Cardiac fibroblast (primary cell): Measurements from ENCODE around the gene LRRC36.

Source experiments
- DNase-seq, 2 donors: peaks; one replicate each; pipeline versions ENCODE4 v3.0.0 to v3.0.0-alpha.2; 2010; ENCODE audit warnings: low read depth in 2 of 2
- H3K4me3 ChIP-seq, 2 donors: replicated peaks in 1 of 2; 1 replicate in 1 of 2; 2 replicates in 1 of 2; pipeline ENCODE4 v1.5.1; 2011; ENCODE audit warnings: low read depth in 2 of 2, low read length in 2 of 2, mild to moderate bottlenecking in 2 of 2, moderate library complexity in 1 of 2
- CTCF ChIP-seq: IDR thresholded peaks from one replicate; pipeline ENCODE4 v1.5.1; 2011; ENCODE audit warnings: low read depth, mild to moderate bottlenecking, low read length, inconsistent platforms

LRRC36 gene

DNA sequence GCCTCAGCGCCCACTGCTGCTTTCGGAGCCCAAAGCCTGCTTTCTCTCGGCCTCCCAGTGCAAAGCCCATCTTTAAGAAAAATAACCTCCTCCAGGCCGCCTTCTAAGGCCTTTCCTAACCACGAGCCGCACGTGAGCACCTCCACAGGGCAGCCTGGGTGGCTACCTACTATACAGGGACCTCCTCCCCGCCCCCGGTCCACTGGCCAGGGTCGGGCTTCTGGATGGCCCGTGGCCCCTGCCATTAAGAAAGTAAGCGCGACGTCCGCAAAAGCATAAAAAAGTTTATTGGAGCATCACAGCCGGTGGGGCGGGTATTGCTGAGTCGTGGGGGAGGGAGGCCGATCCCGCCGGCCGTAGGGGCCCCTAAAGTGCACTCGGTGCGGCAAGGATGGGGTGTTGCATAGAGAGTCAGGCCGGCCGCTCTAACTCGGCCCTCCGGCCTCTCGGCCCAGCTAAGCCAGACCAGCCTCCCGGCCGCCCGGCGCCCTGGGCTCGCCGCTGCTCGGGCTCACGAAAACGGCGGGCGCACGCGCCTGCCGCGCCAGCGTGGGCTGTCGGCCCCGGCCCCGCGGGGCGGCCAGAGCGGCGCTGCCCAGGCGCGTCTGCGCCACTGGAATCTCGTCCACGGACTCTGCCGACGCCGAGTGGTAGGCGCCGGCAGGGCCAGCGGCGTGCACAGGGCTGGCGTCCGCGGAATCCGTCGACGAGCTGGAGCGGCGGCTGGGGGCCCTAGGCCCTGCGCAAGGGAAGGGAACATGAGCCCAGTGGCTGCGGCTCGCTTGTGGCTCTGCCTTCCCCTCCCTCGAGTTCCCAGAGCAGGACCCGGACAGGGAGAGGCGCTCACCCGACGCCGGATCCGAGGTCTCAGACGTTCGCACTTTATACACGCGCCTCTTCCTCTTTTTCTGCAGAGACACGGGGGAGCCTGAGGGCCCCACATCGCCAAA lies 67.8 kb downstream of the LRRC36 start:
- no peak for DNase-seq
- no peak overlapping the region for H3K4me3 ChIP-seq
- TF ChIP-seq CTCF: no peak

- TF ChIP-seq CTCF: no peak
- H3K4me3 ChIP-seq: no peak overlapping the region
- no peak for DNase-seq
Measured at GRCh38 chr16:67395105-67395457, 68.5 kb downstream of the LRRC36 start.

GRCh38 chr16:67395458-67396158 lies 69.0 kb downstream of the LRRC36 start:
- DNase-seq: peak in 1 of 2 donors; percentile 49
- no peak for TF ChIP-seq CTCF
- H3K4me3 ChIP-seq: no peak overlapping the region

- no peak for TF ChIP-seq CTCF
- DNase-seq: peak; percentile 68 to 76
- H3K4me3 ChIP-seq: no peak overlapping the region
Measured at GRCh38 chr16:67396159-67397035, 69.8 kb downstream of the LRRC36 start.

GRCh38 chr16:67397036-67397801 lies 70.6 kb downstream of the LRRC36 start:
- no peak for TF ChIP-seq CTCF
- no peak for DNase-seq
- H3K4me3 ChIP-seq: no peak overlapping the region
